ENCODE data around the gene STEEP1.

The STEEP1 gene

GRCh38 chrX:119565107-119565663, at the start of gene STEEP1:
Gene STEEP1 (minus strand): TSS chrX:119565409. CDS start chrX:119565355, 54 bp downstream.
- peak; percentile 88 for DNase-seq (ENCODE audit: low spot score)

- DNase-seq (ENCODE audit: low spot score) = no peak
Observed at GRCh38 chrX:119614776-119615175, 49.6 kb upstream of the STEEP1 start.

- no peak for DNase-seq (ENCODE audit: low spot score)
Observed at GRCh38 chrX:119607018-119607389, 41.8 kb upstream of the STEEP1 start.

- peak; percentile 90 for DNase-seq (ENCODE audit: low spot score)
Observed at GRCh38 chrX:119606280-119607017, 41.2 kb upstream of the STEEP1 start, which contains the start of gene NKRF. Gene NKRF (minus strand): TSS chrX:119606424.

- DNase-seq (ENCODE audit: low spot score) = no peak
Observed at GRCh38 chrX:119605464-119606279, 40.5 kb upstream of the STEEP1 start.

GRCh38 chrX:119604766-119605463, 39.7 kb upstream of the STEEP1 start:
- no peak for DNase-seq (ENCODE audit: low spot score)

GRCh38 chrX:119602701-119603255, 37.6 kb upstream of the STEEP1 start:
- DNase-seq (ENCODE audit: low spot score) = no peak

GRCh38 chrX:119589810-119590209, 24.6 kb upstream of the STEEP1 start:
- no peak for DNase-seq (ENCODE audit: low spot score)

- DNase-seq (ENCODE audit: low spot score) = no peak
Observed at GRCh38 chrX:119583431-119584059, 18.3 kb upstream of the STEEP1 start.

GRCh38 chrX:119579414-119579813, 14.2 kb upstream of the STEEP1 start:
- no peak for DNase-seq (ENCODE audit: low spot score)

- peak; percentile 85 for DNase-seq (ENCODE audit: low spot score)
Observed at GRCh38 chrX:119574394-119575266, 9.4 kb upstream of the STEEP1 start, which contains the start of gene UBE2A. Gene UBE2A (plus strand): TSS chrX:119574563. CDS start chrX:119574712, 149 bp downstream.

GRCh38 chrX:119573840-119574393, 8.7 kb upstream of the STEEP1 start:
- peak; percentile 26 for DNase-seq (ENCODE audit: low spot score)

- no peak for DNase-seq (ENCODE audit: low spot score)
Observed at GRCh38 chrX:119573222-119573621, 8.0 kb upstream of the STEEP1 start.

- DNase-seq (ENCODE audit: low spot score) = no peak
Observed at GRCh38 chrX:119570351-119570835, 5.2 kb upstream of the STEEP1 start.

- no peak for DNase-seq (ENCODE audit: low spot score)
Observed at GRCh38 chrX:119552508-119552907, 12.7 kb downstream of the STEEP1 start.

- DNase-seq (ENCODE audit: low spot score) = no peak
Observed at GRCh38 chrX:119549327-119550016, 15.7 kb downstream of the STEEP1 start.

GRCh38 chrX:119541188-119541587, 24.0 kb downstream of the STEEP1 start:
- DNase-seq (ENCODE audit: low spot score) = peak; percentile 79

- no peak for DNase-seq (ENCODE audit: low spot score)
Observed at GRCh38 chrX:119539872-119540271, 25.3 kb downstream of the STEEP1 start.

- DNase-seq (ENCODE audit: low spot score) = peak; percentile 45
Observed at GRCh38 chrX:119537487-119537886, 27.7 kb downstream of the STEEP1 start.
